Stimulated activated CD8-positive, alpha-beta memory T cell treated with anti-CD3 and anti-CD28 coated beads, Interleukin-2, amount 100 ng/mL, for 1 hour (primary cell): ENCODE results near the gene HOXB5.
A peak's percentile ranks its signal among the peaks of the same experiment; 100 is the strongest.

Source experiments
- DNase-seq, 2 donors: peaks; one replicate each; pipeline ENCODE4 v3.0.0-alpha.2; 2020; ENCODE audit warnings: low read depth in 2 of 2

Gene HOXB5

GRCh38 chr17:48603959-48604769 lies 10.6 kb upstream of the HOXB5 start:
- DNase-seq, result no peak

DNA sequence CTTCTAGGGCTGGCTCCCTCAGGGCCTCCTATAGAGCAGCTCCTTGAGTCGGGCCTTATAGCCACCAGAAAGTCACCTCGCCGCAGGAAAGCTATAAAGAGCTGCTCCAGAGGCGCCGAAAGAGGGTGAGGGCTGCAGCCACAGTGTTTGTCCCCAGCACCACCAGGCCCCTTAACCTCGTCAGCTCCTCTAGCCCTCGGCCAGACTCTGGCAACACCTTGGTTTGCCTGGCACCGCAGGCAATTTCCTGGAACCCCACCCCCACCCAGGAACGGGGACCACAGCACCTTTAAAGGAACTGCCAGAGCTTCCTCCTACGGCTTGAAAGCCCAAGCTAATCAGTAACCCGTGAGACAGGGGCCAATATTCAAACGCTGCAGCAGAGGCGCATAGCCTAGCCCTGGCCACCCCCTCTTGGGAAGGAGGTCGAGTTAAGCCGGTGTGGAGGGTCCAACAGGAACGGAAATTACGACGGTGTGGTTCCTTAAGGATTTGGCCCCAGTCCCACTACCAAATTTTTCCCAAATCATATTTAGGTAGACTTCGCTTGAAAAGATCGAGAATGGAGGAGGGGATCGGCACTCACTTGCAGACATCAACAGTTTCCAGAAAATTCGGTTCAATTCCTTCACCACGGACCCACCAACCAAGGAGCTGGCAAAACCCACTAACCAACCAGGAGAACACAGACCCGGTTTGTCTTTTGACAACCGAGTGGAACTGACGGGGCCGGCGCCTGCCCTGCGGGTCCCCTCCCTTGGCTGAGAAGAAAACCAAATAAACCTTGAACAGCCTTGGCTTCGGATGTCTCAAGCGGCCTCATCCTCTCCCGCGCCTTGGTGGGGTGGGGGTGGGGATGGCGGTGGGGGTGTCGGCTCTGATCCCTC lies 8.2 kb upstream of the HOXB5 start:
- no peak for DNase-seq

GRCh38 chr17:48601207-48601538 lies 7.6 kb upstream of the HOXB5 start:
- no peak for DNase-seq

DNA sequence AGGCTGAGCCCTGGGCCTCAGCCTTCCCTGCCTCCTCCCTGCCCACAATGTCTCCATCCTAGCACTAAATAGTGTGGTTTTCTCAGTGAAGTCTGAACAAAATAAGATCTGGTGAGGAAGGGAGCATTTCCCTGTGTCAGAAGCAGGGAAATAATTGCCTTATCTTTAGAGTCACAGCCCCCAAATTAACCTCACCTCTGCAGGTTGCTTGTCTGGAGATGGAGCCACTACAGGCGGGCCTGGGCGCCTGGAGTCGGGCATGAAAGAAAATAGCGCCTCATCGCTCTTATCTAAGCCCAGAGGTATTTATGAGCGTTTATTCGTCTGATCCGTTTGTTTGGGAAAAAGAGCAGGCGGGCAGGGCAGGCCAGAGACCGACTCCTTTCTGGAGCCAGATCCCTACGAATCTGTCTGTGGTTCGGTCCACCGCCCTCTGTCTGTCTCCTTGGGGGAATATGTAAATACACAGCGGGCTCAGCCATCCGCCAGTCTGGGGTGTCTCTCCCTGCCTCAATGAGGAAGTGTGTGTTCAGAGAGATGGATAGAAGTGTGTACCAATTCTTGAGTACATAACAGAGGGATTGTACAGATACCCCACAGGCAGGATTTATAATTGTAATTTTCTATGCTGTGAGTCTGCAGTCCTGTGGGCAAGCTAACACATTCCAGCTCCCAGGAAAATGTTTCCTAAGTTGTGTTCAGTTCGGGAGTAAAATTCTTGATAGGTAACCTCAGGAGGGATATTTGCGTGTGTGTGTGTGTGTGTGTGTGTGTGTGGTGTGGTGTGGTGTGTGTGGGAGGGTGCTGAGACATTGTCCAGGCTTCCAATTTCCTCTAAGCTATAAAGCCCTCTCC lies 6.9 kb upstream of the HOXB5 start:
- no peak for DNase-seq

DNA sequence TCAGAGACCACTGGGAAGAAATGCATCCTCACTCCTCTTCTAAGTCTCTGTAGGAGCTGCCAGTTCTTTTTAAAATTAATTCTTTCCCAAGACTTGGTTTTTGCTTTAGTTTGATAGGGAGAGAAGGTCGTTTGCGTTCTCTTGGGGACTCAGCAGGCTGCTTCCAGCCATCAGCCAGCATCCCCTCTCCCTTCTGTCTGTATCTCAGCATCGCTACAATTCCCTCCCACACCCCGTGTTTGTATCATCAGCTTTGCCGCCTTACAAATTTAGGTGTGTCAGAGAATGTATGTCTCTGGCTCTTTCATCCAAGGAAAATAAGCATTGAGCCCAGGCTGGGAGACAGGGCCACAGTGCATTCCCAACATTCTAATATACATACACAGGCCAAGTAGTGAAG lies 5.8 kb upstream of the HOXB5 start:
- DNase-seq, result no peak

- DNase-seq, result no peak
Observed at GRCh38 chr17:48598736-48599135, 5.2 kb upstream of the HOXB5 start.

DNA sequence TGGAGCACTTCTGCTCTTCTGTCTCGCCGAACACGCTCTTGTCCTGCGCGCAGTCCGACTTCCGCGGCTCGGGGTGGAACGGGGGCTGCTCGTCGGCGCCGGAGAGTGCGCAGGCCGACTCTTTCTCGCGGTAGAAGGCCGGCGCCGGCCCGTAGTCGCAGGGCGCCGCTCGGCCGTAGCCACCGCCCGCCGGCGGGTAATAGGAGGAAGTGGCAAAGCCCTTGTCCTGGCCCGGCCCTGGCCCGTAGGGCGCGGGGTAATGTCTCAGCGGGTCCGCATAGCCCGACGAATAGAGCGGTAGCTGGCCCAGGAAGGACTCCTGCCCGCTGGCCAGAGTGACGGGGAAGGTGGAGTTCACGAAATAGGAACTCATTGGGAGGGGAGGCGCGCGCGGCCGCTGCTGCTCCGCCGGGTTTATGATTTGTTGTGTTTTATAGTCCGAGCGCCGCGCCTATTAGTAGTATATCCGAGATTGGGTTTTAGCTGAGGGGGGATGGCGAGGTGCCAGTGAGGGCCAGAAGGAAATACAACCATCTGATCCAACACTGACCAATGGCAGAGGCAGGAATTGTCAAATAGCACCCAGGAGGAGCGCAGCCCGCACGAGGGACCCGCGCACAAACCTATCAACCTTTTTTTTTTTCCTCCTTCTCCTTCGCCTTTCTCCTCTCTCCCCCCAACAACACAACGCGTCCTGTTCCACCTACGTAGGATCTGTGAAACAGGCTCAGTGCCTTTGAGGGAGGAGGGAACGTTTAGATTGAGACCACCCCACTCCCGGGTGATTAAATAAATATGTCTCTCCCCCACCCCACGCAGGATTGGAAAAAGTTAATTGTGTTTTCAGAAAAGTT lies 4.4 kb upstream of the HOXB5 start:
- DNase-seq, result no peak

DNA sequence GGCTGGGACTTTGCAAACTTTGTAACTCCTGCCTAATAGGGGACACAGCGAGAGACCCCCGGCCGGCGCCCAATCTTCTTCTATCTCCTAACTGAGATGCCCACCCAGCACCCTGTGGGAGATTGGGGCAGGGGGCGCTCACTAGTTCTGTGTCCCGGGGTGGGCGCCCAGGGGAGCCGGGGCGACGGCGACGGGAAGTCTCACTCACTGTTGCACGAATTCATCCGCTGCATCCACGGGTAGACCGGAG lies 3.9 kb upstream of the HOXB5 start:
- no peak for DNase-seq

DNA sequence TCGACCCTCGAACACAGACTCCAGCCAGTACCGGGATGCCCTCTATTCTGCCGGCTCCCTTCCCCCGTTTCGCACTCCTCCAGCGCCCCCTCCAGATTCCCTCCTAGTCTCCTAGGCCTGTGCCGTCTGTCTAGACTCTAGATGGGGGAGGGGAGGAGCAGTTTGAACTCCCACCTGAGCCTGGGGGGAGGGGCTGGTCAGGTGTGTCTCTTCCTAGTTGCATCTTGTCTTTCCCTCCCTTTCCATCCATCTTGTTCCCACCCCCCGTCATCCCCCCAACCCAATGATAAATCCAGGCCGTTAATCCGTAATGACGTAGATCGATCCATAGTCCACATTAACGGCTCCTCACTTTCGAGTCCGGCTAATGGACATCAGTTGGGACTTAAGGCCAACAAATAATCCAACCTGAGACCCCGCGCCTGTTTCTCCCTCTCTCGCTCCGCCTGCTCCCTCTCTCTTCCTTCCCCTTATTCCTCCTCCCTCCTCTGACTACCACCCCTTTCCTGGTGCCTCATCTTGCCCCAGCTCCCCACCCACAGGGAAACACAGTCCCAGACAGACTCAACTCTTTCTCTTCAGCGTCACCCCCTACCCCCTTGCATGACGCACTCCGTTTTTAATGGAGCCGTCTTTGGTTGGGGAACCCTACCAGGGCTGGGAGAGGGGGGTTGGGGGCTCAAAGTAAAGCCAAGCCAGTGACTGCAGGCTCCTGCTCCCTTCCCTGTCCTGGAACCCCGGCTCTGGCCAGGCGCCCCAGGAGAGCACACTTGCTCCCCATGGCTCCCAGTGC lies 3.4 kb upstream of the HOXB5 start:
- no peak for DNase-seq

DNA sequence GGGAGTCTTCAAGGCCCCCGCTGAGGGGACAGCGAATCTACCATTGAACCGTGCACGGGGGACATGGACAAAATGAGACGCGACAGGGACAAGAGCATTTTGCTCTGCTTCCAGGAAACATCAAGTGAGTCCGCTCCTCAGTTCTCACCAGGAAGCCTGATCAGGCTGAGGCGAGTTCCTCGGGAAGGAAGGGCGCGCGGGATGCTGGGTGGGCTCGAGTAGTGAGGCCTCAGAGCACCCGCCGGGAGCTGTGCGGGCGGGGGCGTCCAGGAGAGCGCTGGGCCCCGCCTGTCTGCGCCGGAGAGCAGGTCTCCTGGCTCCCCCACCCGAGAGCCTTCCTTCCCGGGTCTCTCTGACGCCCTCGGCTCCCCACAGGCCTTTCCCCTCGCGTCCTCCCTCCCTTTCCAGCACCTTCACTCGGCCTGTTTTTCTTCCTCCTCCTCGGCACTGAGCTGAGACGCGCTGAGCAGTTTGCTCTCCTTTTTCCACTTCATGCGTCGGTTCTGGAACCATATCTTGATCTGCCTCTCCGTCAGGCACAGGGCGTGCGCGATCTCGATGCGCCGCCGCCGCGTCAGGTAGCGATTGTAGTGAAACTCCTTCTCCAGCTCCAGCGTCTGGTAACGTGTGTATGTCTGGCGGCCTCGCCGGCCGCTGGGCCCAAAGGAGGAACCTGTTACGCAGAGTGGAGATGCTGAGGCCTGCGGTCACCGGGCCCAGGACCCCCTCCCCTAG lies 2.6 kb upstream of the HOXB5 start:
- no peak for DNase-seq

- no peak for DNase-seq
Observed at GRCh38 chr17:48595278-48595999, 1.9 kb upstream of the HOXB5 start.

GRCh38 chr17:48594538-48595277 lies 1.1 kb upstream of the HOXB5 start:
- DNase-seq, result no peak

GRCh38 chr17:48593840-48594537 lies 410 bp upstream of the HOXB5 start:
- DNase-seq, result peak; percentile 58 to 66

GRCh38 chr17:48592577-48592976 lies 1.0 kb downstream of the HOXB5 start:
- no peak for DNase-seq

GRCh38 chr17:48592057-48592514 lies 1.5 kb downstream of the HOXB5 start:
- no peak for DNase-seq

DNA sequence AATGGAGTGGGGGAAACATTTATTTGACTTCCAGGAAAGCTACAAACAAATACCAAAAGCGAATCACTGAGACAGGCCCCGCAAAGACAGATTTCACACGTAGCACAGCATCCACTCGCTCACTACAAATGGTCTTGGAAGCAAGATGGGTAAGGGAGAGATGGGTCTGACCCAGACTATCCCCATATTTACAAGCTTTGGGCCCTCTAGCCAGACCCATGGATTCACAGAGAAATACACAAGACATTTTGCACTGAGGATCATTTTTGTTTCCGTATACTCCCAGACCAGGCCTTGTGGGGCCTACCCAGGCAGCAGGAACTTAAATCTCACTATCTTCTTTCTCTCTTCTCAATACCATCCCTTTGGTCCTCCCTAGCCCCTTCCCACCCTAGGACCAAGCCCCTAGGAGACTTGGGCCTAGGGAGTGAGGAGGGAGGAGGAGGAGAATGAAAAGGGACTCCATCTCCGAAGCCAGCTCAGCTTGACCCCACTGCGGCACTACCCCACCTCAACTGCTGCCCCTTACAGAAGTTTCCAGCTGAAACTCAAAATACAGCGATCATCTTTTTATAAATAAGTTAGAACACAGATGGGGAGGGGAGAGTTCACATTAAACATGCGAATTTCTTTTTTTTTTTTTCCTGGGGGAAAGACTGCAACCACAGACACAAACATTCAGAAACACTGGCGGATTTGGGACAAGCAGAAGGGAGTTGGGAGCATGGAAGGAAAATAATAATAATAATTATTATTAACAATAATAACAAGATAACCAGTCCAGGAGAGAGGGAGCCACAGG lies 2.1 kb downstream of the HOXB5 start:
- DNase-seq, result no peak

DNA sequence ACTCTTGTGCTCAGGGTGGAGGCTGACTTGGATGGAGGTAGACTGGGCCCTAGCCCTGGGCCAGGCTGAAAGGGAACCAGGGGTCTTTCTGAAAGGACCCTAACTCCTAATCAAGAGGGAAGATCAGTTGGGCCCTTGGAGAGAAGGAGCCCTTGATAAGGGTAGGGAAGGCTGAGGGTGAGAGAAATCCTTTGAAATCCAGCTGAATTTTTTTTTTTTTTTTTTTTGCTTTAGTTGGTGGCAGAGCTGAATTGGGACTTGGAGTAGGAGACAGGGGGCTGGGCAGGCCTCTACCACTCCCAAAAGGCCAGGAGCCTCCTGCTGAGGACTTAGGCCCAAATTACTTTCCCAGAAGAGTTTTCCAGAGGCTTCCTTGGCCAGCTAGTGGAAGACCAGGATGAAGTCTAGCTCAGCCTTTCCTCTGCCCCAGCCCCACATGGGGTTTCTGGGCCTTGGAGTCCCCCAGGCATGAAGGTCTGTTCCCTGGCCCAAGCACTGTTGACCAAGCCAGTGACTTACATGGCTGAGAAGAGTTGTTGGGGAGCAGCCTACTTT lies 2.9 kb downstream of the HOXB5 start:
- DNase-seq, result no peak
